Hypothalamus (tissue), 51 donors: ENCODE data around the gene TPD52L1.
A peak's percentile ranks its signal among the peaks of the same experiment; 100 is the strongest.

Source experiments
- DNase-seq, 51 donors: peaks; one replicate each; lab custom pipeline; 2025; lab: John Stamatoyannopoulos, UW

The TPD52L1 gene

GRCh38 chr6:125173341-125174095 lies 19.9 kb downstream of the TPD52L1 start:
- no peak for DNase-seq

- DNase-seq, result no peak
Observed at GRCh38 chr6:125174626-125175025, 21.1 kb downstream of the TPD52L1 start.

- DNase-seq, result no peak
Observed at GRCh38 chr6:125175466-125176048, 22.0 kb downstream of the TPD52L1 start.

- DNase-seq, result no peak
Observed at GRCh38 chr6:125182237-125183008, 28.9 kb downstream of the TPD52L1 start.

GRCh38 chr6:125183391-125183790 lies 29.8 kb downstream of the TPD52L1 start:
- DNase-seq, result no peak

GRCh38 chr6:125188037-125188436 lies 34.5 kb downstream of the TPD52L1 start:
- DNase-seq, result no peak

GRCh38 chr6:125188594-125189203 lies 35.1 kb downstream of the TPD52L1 start:
- DNase-seq, result no peak

- no peak for DNase-seq
Observed at GRCh38 chr6:125189494-125189893, 35.9 kb downstream of the TPD52L1 start.

GRCh38 chr6:125190667-125191066 lies 37.1 kb downstream of the TPD52L1 start:
- DNase-seq, result no peak

GRCh38 chr6:125191916-125192609 lies 38.5 kb downstream of the TPD52L1 start:
- DNase-seq, result peak in 7 of 51 donors; percentile 2 to 24 (median 15)

GRCh38 chr6:125192610-125192930 lies 39.0 kb downstream of the TPD52L1 start:
- DNase-seq, result no peak

GRCh38 chr6:125193208-125193607 lies 39.6 kb downstream of the TPD52L1 start:
- DNase-seq, result no peak

GRCh38 chr6:125194941-125195340 lies 41.4 kb downstream of the TPD52L1 start:
- DNase-seq, result no peak

- no peak for DNase-seq
Observed at GRCh38 chr6:125195526-125195925, 42.0 kb downstream of the TPD52L1 start.

GRCh38 chr6:125196613-125197012 lies 43.0 kb downstream of the TPD52L1 start:
- DNase-seq, result no peak

- DNase-seq, result peak in 7 of 51 donors; percentile 6 to 30 (median 15)
Observed at GRCh38 chr6:125197795-125198269, 44.3 kb downstream of the TPD52L1 start.

- DNase-seq, result no peak
Observed at GRCh38 chr6:125198398-125198937, 44.9 kb downstream of the TPD52L1 start.

GRCh38 chr6:125200941-125201340 lies 47.4 kb downstream of the TPD52L1 start:
- no peak for DNase-seq

- peak in 3 of 51 donors; percentile 6 to 12 (median 9) for DNase-seq
Observed at GRCh38 chr6:125201961-125202729, 48.6 kb downstream of the TPD52L1 start.
